Body of pancreas (tissue), 4 donors: ENCODE results near the gene RABEP2.

Experiments
- POLR2A ChIP-seq, 3 donors: fragments of 450-650 bp; IDR thresholded peaks; one replicate each; pipeline ENCODE4 v1.6.1; 2016; ENCODE audit warnings: antibody characterized with exemption in 3 of 3, mild to moderate bottlenecking in 2 of 3
- TF ChIP-seq, protein P1 (sequence below), 7 experiments: fragments of 450-650 bp in 4 of 7; fragments of 200-600 bp in 3 of 7; sonication (generic) in 3 of 7; IDR thresholded peaks; one replicate each; pipeline ENCODE4 v1.5.1; 2016 to 2019; ENCODE audit warnings: antibody characterized with exemption in 7 of 7

DNA sequence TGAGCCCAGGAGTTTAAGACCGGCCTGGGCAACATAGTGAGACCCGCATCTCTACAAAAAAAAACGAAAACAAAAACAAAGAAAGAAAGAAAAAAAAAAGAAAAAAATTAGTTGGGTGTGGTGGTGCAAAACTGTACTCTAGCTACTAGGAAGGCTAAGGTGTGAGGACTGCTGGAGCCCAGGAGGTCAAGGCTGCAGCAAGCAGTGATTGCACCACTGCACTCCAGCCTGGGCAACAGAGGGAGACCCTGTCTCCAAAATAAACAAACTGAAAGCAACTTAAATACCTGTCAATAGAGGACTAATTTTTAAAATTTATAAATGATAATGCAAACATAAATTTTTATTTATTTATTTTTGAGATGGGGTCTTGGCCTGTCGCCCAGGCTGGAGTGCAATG lies 29.4 kb downstream of the RABEP2 start:
- TF ChIP-seq POLR2A (IDR thresholded peaks at IDR 0.05) = no peak
- TF ChIP-seq, protein P1, sequence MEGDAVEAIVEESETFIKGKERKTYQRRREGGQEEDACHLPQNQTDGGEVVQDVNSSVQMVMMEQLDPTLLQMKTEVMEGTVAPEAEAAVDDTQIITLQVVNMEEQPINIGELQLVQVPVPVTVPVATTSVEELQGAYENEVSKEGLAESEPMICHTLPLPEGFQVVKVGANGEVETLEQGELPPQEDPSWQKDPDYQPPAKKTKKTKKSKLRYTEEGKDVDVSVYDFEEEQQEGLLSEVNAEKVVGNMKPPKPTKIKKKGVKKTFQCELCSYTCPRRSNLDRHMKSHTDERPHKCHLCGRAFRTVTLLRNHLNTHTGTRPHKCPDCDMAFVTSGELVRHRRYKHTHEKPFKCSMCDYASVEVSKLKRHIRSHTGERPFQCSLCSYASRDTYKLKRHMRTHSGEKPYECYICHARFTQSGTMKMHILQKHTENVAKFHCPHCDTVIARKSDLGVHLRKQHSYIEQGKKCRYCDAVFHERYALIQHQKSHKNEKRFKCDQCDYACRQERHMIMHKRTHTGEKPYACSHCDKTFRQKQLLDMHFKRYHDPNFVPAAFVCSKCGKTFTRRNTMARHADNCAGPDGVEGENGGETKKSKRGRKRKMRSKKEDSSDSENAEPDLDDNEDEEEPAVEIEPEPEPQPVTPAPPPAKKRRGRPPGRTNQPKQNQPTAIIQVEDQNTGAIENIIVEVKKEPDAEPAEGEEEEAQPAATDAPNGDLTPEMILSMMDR (IDR thresholded peaks at IDR 0.05) = no peak
